ENCODE results near the gene TNFRSF8. TPM values are rescaled to one million over a fixed set of nuclear protein-coding genes. Genes with fewer than 3 reads are reported as not detected.

The TNFRSF8 gene
- total and polyA plus RNA-seq, 9 donors, result 0.07 to 0.31 (median 0.21) TPM

GRCh38 chr1:12085643-12086260 lies 22.6 kb downstream of the TNFRSF8 start:
- WGBS (ENCODE audit: insufficient coverage), result 80% methylated on average over 10 of the region's 14 CpGs
- no peak for DNase-seq
- Histone ChIP-seq H3K27me3 (ENCODE audit: control insufficient read depth, insufficient read depth, low read length) (no peaks in the 10 kb centered on the region), H3K27ac (ENCODE audit: low read length) (no peak overlapping the region), H3K36me3 (ENCODE audit: control insufficient read depth, insufficient read depth, low read length) (no peaks in the 10 kb centered on the region), H3K9me3 (replicated peaks; ENCODE audit: control insufficient read depth, low read depth, low read length) (peaks cover 6% of the 10 kb centered on the region), H3K4me3 (ENCODE audit: low read length) (no peak overlapping the region), H3K4me1 (ENCODE audit: control insufficient read depth, insufficient read depth, low read length) (peaks cover 2% of the 10 kb centered on the region)

- no peak for DNase-seq
- WGBS (ENCODE audit: insufficient coverage), result 67% methylated on average over 7 of the region's 9 CpGs
Measured at GRCh38 chr1:12087797-12088314, 24.8 kb downstream of the TNFRSF8 start.

GRCh38 chr1:12088607-12089006 lies 25.5 kb downstream of the TNFRSF8 start:
- Histone ChIP-seq H3K4me1 (ENCODE audit: control insufficient read depth, insufficient read depth, low read length) (peaks cover 2% of the 10 kb centered on the region), H3K9me3 (replicated peaks; ENCODE audit: control insufficient read depth, low read depth, low read length) (no peaks in the 10 kb centered on the region), H3K27ac (ENCODE audit: low read length) (no peak overlapping the region), H3K27me3 (ENCODE audit: control insufficient read depth, insufficient read depth, low read length) (no peaks in the 10 kb centered on the region), H3K4me3 (ENCODE audit: low read length) (no peak overlapping the region), H3K36me3 (ENCODE audit: control insufficient read depth, insufficient read depth, low read length) (no peaks in the 10 kb centered on the region)
- WGBS (ENCODE audit: insufficient coverage), result 60% methylated on average over 2 of the region's 6 CpGs
- DNase-seq, result no peak

More at GRCh38 chr1:12087797-12088314, 24.8 kb downstream of the TNFRSF8 start:
- Histone ChIP-seq H3K4me3 (ENCODE audit: low read length) (no peak overlapping the region), H3K27me3 (ENCODE audit: control insufficient read depth, insufficient read depth, low read length) (no peaks in the 10 kb centered on the region), H3K9me3 (replicated peaks; ENCODE audit: control insufficient read depth, low read depth, low read length) (peaks cover 3% of the 10 kb centered on the region), H3K27ac (ENCODE audit: low read length) (no peak overlapping the region), H3K36me3 (ENCODE audit: control insufficient read depth, insufficient read depth, low read length) (no peaks in the 10 kb centered on the region), H3K4me1 (ENCODE audit: control insufficient read depth, insufficient read depth, low read length) (peaks cover 2% of the 10 kb centered on the region)

- Histone ChIP-seq H3K9me3 (replicated peaks; ENCODE audit: control insufficient read depth, low read depth, low read length) (no peaks in the 10 kb centered on the region), H3K36me3 (ENCODE audit: control insufficient read depth, insufficient read depth, low read length) (no peaks in the 10 kb centered on the region), H3K4me1 (ENCODE audit: control insufficient read depth, insufficient read depth, low read length) (peaks cover 2% of the 10 kb centered on the region), H3K27ac (ENCODE audit: low read length) (no peak overlapping the region), H3K4me3 (ENCODE audit: low read length) (no peak overlapping the region), H3K27me3 (ENCODE audit: control insufficient read depth, insufficient read depth, low read length) (no peaks in the 10 kb centered on the region)
- 82% methylated on average over 3 of the region's 3 CpGs for WGBS (ENCODE audit: insufficient coverage)
- DNase-seq, result no peak
Measured at GRCh38 chr1:12090326-12090725, 27.2 kb downstream of the TNFRSF8 start.

GRCh38 chr1:12091191-12091590 lies 28.1 kb downstream of the TNFRSF8 start:
- Histone ChIP-seq H3K9me3 (replicated peaks; ENCODE audit: control insufficient read depth, low read depth, low read length) (no peaks in the 10 kb centered on the region), H3K27me3 (ENCODE audit: control insufficient read depth, insufficient read depth, low read length) (no peaks in the 10 kb centered on the region), H3K4me3 (ENCODE audit: low read length) (no peak overlapping the region), H3K36me3 (ENCODE audit: control insufficient read depth, insufficient read depth, low read length) (no peaks in the 10 kb centered on the region), H3K4me1 (ENCODE audit: control insufficient read depth, insufficient read depth, low read length) (peaks cover 2% of the 10 kb centered on the region), H3K27ac (ENCODE audit: low read length) (no peak overlapping the region)
- DNase-seq, result no peak
- 83% methylated on average over 1 of the region's 1 CpG for WGBS (ENCODE audit: insufficient coverage)

GRCh38 chr1:12094180-12094579 lies 31.1 kb downstream of the TNFRSF8 start:
- no peak for DNase-seq
- Histone ChIP-seq H3K36me3 (ENCODE audit: control insufficient read depth, insufficient read depth, low read length) (no peaks in the 10 kb centered on the region), H3K27ac (ENCODE audit: low read length) (no peak overlapping the region), H3K9me3 (replicated peaks; ENCODE audit: control insufficient read depth, low read depth, low read length) (no peaks in the 10 kb centered on the region), H3K27me3 (ENCODE audit: control insufficient read depth, insufficient read depth, low read length) (no peaks in the 10 kb centered on the region), H3K4me1 (ENCODE audit: control insufficient read depth, insufficient read depth, low read length) (no peaks in the 10 kb centered on the region), H3K4me3 (ENCODE audit: low read length) (no peak overlapping the region)
- 93% methylated on average over 3 of the region's 3 CpGs for WGBS (ENCODE audit: insufficient coverage)

- Histone ChIP-seq H3K4me1 (ENCODE audit: control insufficient read depth, insufficient read depth, low read length) (no peaks in the 10 kb centered on the region), H3K36me3 (ENCODE audit: control insufficient read depth, insufficient read depth, low read length) (no peaks in the 10 kb centered on the region), H3K27ac (ENCODE audit: low read length) (no peak overlapping the region), H3K4me3 (ENCODE audit: low read length) (no peak overlapping the region), H3K9me3 (replicated peaks; ENCODE audit: control insufficient read depth, low read depth, low read length) (no peaks in the 10 kb centered on the region), H3K27me3 (ENCODE audit: control insufficient read depth, insufficient read depth, low read length) (no peaks in the 10 kb centered on the region)
- 84% methylated on average over 2 of the region's 10 CpGs for WGBS (ENCODE audit: insufficient coverage)
- no peak for DNase-seq
Measured at GRCh38 chr1:12095452-12096263, 32.6 kb downstream of the TNFRSF8 start.

- no peak overlapping the region for H3K27ac ChIP-seq (ENCODE audit: low read length)
- no peak for DNase-seq
- no peaks in the 10 kb centered on the region for H3K27me3 ChIP-seq (ENCODE audit: control insufficient read depth, insufficient read depth, low read length)
- H3K9me3 ChIP-seq (replicated peaks; ENCODE audit: control insufficient read depth, low read depth, low read length), result no peaks in the 10 kb centered on the region
- H3K4me1 ChIP-seq (ENCODE audit: control insufficient read depth, insufficient read depth, low read length), result no peaks in the 10 kb centered on the region
- WGBS (ENCODE audit: insufficient coverage), result 100% methylated on average over 1 of the region's 5 CpGs
- H3K4me3 ChIP-seq (ENCODE audit: low read length), result no peak overlapping the region
- no peaks in the 10 kb centered on the region for H3K36me3 ChIP-seq (ENCODE audit: control insufficient read depth, insufficient read depth, low read length)
Measured at GRCh38 chr1:12096615-12097014, 33.5 kb downstream of the TNFRSF8 start.

GRCh38 chr1:12097321-12097720 lies 34.2 kb downstream of the TNFRSF8 start:
- Histone ChIP-seq H3K4me3 (ENCODE audit: low read length) (no peak overlapping the region), H3K36me3 (ENCODE audit: control insufficient read depth, insufficient read depth, low read length) (no peaks in the 10 kb centered on the region), H3K27ac (ENCODE audit: low read length) (no peak overlapping the region), H3K27me3 (ENCODE audit: control insufficient read depth, insufficient read depth, low read length) (no peaks in the 10 kb centered on the region), H3K9me3 (replicated peaks; ENCODE audit: control insufficient read depth, low read depth, low read length) (no peaks in the 10 kb centered on the region), H3K4me1 (ENCODE audit: control insufficient read depth, insufficient read depth, low read length) (no peaks in the 10 kb centered on the region)
- no peak for DNase-seq

- no peak overlapping the region for H3K27ac ChIP-seq (ENCODE audit: low read length)
- no peak for DNase-seq
- no peaks in the 10 kb centered on the region for H3K4me1 ChIP-seq (ENCODE audit: control insufficient read depth, insufficient read depth, low read length)
- H3K9me3 ChIP-seq (replicated peaks; ENCODE audit: control insufficient read depth, low read depth, low read length), result no peaks in the 10 kb centered on the region
- no peaks in the 10 kb centered on the region for H3K27me3 ChIP-seq (ENCODE audit: control insufficient read depth, insufficient read depth, low read length)
- H3K36me3 ChIP-seq (ENCODE audit: control insufficient read depth, insufficient read depth, low read length), result no peaks in the 10 kb centered on the region
- no peak overlapping the region for H3K4me3 ChIP-seq (ENCODE audit: low read length)
- WGBS (ENCODE audit: insufficient coverage), result no CpG with 5 or more reads among the region's 1 CpG
Measured at GRCh38 chr1:12098786-12099185, 35.7 kb downstream of the TNFRSF8 start.
